ENCODE data around the gene CCDC60. TPM values are rescaled to one million over a fixed set of nuclear protein-coding genes. Genes with fewer than 3 reads are reported as not detected.

Gene CCDC60
- total RNA-seq, 1 experiment from 2014 or later, result not detected

GRCh38 chr12:119479121-119479561 lies 144.6 kb downstream of the CCDC60 start:
- Histone ChIP-seq H3K4me3 (replicated peaks in 1 of 2; ENCODE audit: low read depth in 1 of 2, low read length in 2 of 2) (no peak overlapping the region), H3K36me3 (ENCODE audit: control insufficient read depth in 1 of 2, insufficient read depth in 2 of 2, low read length in 2 of 2) (no peaks in the 10 kb centered on the region), H3K9ac (ENCODE audit: low read length) (no peak overlapping the region), H3K27me3 (ENCODE audit: insufficient read depth, low read length) (peaks cover 18% of the 10 kb centered on the region; the same call in 1 of the 2 replicates), H3K4me1 (ENCODE audit: control insufficient read depth in 1 of 2, insufficient read depth in 2 of 2, low read length in 2 of 2) (no peaks in the 10 kb centered on the region), H3K79me2 (ENCODE audit: insufficient read depth, low read length) (no peaks in the 10 kb centered on the region), H3K27ac (ENCODE audit: low read depth, low read length) (no peak overlapping the region), H3K4me2 (ENCODE audit: low read length) (no peak overlapping the region), H4K20me1 (ENCODE audit: insufficient read depth) (no peaks in the 10 kb centered on the region), H2AFZ (ENCODE audit: low read depth, low read length, poor library complexity, severe bottlenecking) (no peak overlapping the region), H3K9me2 (ENCODE audit: insufficient read depth) (no peaks in the 10 kb centered on the region), H3K9me3 (ENCODE audit: control insufficient read depth in 1 of 2, insufficient read depth in 1 of 2, low read depth in 1 of 2, low read length in 2 of 2) (no peaks in the 10 kb centered on the region)
- no peak for DNase-seq (ENCODE audit: low read depth, low spot score)
- BruUV-seq (replicated peaks), result no TSS peak
- TF ChIP-seq CEBPB (IDR thresholded peaks at IDR 0.05; ENCODE audit: low read depth), result no peak
- ChIA-PET RAD21 (ENCODE audit: low non-redundant PET in 1 of 2, low total read pairs in 2 of 2, uncharacterized antibody in 2 of 2, unreplicated experiment in 2 of 2) (no interaction called here), CTCF (no interaction called here), POLR2A (no interaction called here)
- intact Hi-C loops (cut with micrococcal nuclease), result no loop called here
- ATAC-seq, result no peak

- H4K20me1 ChIP-seq (ENCODE audit: insufficient read depth), result no peaks in the 10 kb centered on the region
- no peak overlapping the region for H3K4me3 ChIP-seq (replicated peaks in 1 of 2; ENCODE audit: low read depth in 1 of 2, low read length in 2 of 2)
- no peak overlapping the region for H3K4me2 ChIP-seq (ENCODE audit: low read length)
- no peak for ATAC-seq
- DNase-seq (ENCODE audit: low read depth, low spot score), result no peak
- no peak overlapping the region for H3K27ac ChIP-seq (ENCODE audit: low read depth, low read length)
- ChIA-PET CTCF (no interaction called here), RAD21 (ENCODE audit: low non-redundant PET in 1 of 2, low total read pairs in 2 of 2, uncharacterized antibody in 2 of 2, unreplicated experiment in 2 of 2) (no interaction called here), POLR2A (no interaction called here)
- H3K9ac ChIP-seq (ENCODE audit: low read length), result no peak overlapping the region
- intact Hi-C loops (cut with micrococcal nuclease), result no loop called here
- H3K79me2 ChIP-seq (ENCODE audit: insufficient read depth, low read length), result no peaks in the 10 kb centered on the region
- BruUV-seq (replicated peaks), result no TSS peak
- no peaks in the 10 kb centered on the region for H3K4me1 ChIP-seq (ENCODE audit: control insufficient read depth in 1 of 2, insufficient read depth in 2 of 2, low read length in 2 of 2)
- no peak overlapping the region for H2AFZ ChIP-seq (ENCODE audit: low read depth, low read length, poor library complexity, severe bottlenecking)
- H3K9me2 ChIP-seq (ENCODE audit: insufficient read depth), result no peaks in the 10 kb centered on the region
- H3K9me3 ChIP-seq (ENCODE audit: control insufficient read depth in 1 of 2, insufficient read depth in 1 of 2, low read depth in 1 of 2, low read length in 2 of 2), result no peaks in the 10 kb centered on the region
- peaks cover 10% of the 10 kb centered on the region; the same call in 1 of the 2 replicates for H3K27me3 ChIP-seq (ENCODE audit: insufficient read depth, low read length)
- no peaks in the 10 kb centered on the region for H3K36me3 ChIP-seq (ENCODE audit: control insufficient read depth in 1 of 2, insufficient read depth in 2 of 2, low read length in 2 of 2)
- TF ChIP-seq FOSL1 (IDR thresholded peaks at IDR 0.05; ENCODE audit: low read depth) (no peak), CTCF (IDR thresholded peaks at IDR 0.05 in 2 of 3, conservative IDR thresholded peaks at IDR 0.05 in 1 of 3; ENCODE audit: borderline replicate concordance in 1 of 3, insufficient read depth in 1 of 3, low read depth in 2 of 3, low read length in 2 of 3) (no peak), SIN3A (IDR thresholded peaks at IDR 0.05; ENCODE audit: low read depth) (no peak), EZH2phosphoT487 (IDR thresholded peaks at IDR 0.05; ENCODE audit: borderline replicate concordance) (no peak), ZFX (IDR thresholded peaks at IDR 0.05) (no peak), EGR1 (IDR thresholded peaks at IDR 0.05; ENCODE audit: low read depth) (no peak), YY1 (IDR thresholded peaks at IDR 0.05; ENCODE audit: extremely low read depth, insufficient replicate concordance, low read depth, low read length) (no peak), ATF3 (IDR thresholded peaks at IDR 0.05) (no peak), POLR2A (IDR thresholded peaks at IDR 0.05; ENCODE audit: borderline replicate concordance, extremely low read depth, insufficient read depth, insufficient read length) (no peak), CBX3 (IDR thresholded peaks at IDR 0.05; ENCODE audit: low read depth) (no peak), JUND (IDR thresholded peaks at IDR 0.05) (no peak), SP1 (IDR thresholded peaks at IDR 0.05; ENCODE audit: low read depth) (no peak), POLR2AphosphoS5 (IDR thresholded peaks at IDR 0.05; ENCODE audit: low read depth, low read length) (no peak), TCF7L2 (IDR thresholded peaks at IDR 0.05; ENCODE audit: borderline replicate concordance, extremely low read depth, insufficient read depth, insufficient read length) (no peak), REST (IDR thresholded peaks at IDR 0.05; ENCODE audit: low read depth) (no peak), RAD21 (IDR thresholded peaks at IDR 0.05; ENCODE audit: low read depth) (no peak)
These were observed 146.0 kb downstream of the CCDC60 start for GRCh38 chr12:119480551-119480950.

All from HCT116 (cell line).